Measurements from ENCODE around the gene TRAPPC2B.

- no peak for TF ChIP-seq CTCF (IDR thresholded peaks at IDR 0.05; ENCODE audit: low read length)
- TF ChIP-seq EZH2 (optimal IDR thresholded peaks at IDR 0.05; ENCODE audit: low read depth, low read length), result no peak
Observed at GRCh38 chr19:57380923-57381322, 17.6 kb downstream of the TRAPPC2B start.
